Tibial nerve (tissue), 4 donors: ENCODE results near the gene EPO. TPM values are rescaled to one million over a fixed set of nuclear protein-coding genes. Genes with fewer than 3 reads are reported as not detected.

Source experiments
- DNase-seq, 2 donors: peaks; one replicate each; pipeline ENCODE4 v3.0.0-alpha.2; 2019; ENCODE audit warnings: low spot score in 2 of 2
- H3K27ac ChIP-seq, 4 donors: fragments of 200-600 bp; sonication (generic) in 3 of 4; one replicate each; pipeline ENCODE4 v1.5.1; 2017 to 2019; ENCODE audit warnings: mild to moderate bottlenecking in 1 of 4
- H3K27me3 ChIP-seq, 2 donors: fragments of 200-600 bp; sonication (generic) in 1 of 2; one replicate each; pipeline versions ENCODE4 v1.5.1 to v1.6.0; 2017 to 2019
- H3K36me3 ChIP-seq, 3 donors: fragments of 200-600 bp; sonication (generic); one replicate each; pipeline ENCODE4 v1.5.1; 2018 to 2019
- H3K4me1 ChIP-seq, 4 donors: fragments of 200-600 bp; sonication (generic) in 3 of 4; one replicate each; pipeline ENCODE4 v1.5.1; 2017 to 2019
- H3K4me3 ChIP-seq, 4 donors: fragments of 200-600 bp; sonication (generic) in 3 of 4; one replicate each; pipeline ENCODE4 v1.5.1; 2017 to 2019; ENCODE audit warnings: mild to moderate bottlenecking in 1 of 4, moderate library complexity in 1 of 4
- H3K9me3 ChIP-seq, 4 donors: fragments of 200-600 bp; sonication (generic) in 3 of 4; one replicate each; pipeline ENCODE4 v1.5.1; 2017 to 2019
- CTCF ChIP-seq, 5 experiments: fragments of 200-600 bp in 3 of 5; fragments of 450-650 bp in 2 of 5; sonication (generic) in 3 of 5; IDR thresholded peaks; one replicate each; pipeline ENCODE4 v1.5.1; 2016 to 2019; ENCODE audit warnings: antibody characterized with exemption in 5 of 5, mild to moderate bottlenecking in 3 of 5, moderate library complexity in 2 of 5
- EP300 ChIP-seq, 2 donors: sonication (generic); formaldehyde crosslinking; IDR thresholded peaks; one replicate each; pipeline ENCODE4 v1.6.1; 2017; ENCODE audit warnings: antibody characterized with exemption in 2 of 2, mild to moderate bottlenecking in 1 of 2
- POLR2A ChIP-seq, 2 donors: fragments of 450-650 bp; IDR thresholded peaks; one replicate each; pipeline ENCODE4 v1.6.1; 2017; ENCODE audit warnings: antibody characterized with exemption in 2 of 2, mild to moderate bottlenecking in 2 of 2, moderate library complexity in 2 of 2
- WGBS, 2 donors: methylation state at CpG; one replicate each; pipeline ENCODE4 v1.1.5; 2018; 5-methylcytosine and 5-hydroxymethylcytosine counted together
- total RNA-seq, 4 donors: library from RNA; depleted of rRNA; stranded (reverse); fragments of >200 nt; gene quantifications; one replicate each; pipeline ENCODE4 v1.1.0, GENCODE V29; 2016

The EPO gene
- total RNA-seq, 4 donors from 2014 or later: 0.30 to 0.59 TPM; not detected in 2

- Histone ChIP-seq H3K27me3 (no peaks in the 10 kb centered on the region), H3K36me3 (no peaks in the 10 kb centered on the region), H3K4me3 (no peak overlapping the region), H3K4me1 (no peaks in the 10 kb centered on the region), H3K27ac (no peak overlapping the region), H3K9me3 (no peaks in the 10 kb centered on the region)
- WGBS, 2 donors: 87 to 88% methylated on average over 6 to 7 of the region's 7 CpGs
- TF ChIP-seq POLR2A (IDR thresholded peaks at IDR 0.05) (no peak), CTCF (IDR thresholded peaks at IDR 0.05) (no peak), EP300 (IDR thresholded peaks at IDR 0.05) (no peak)
- DNase-seq: no peak
Observed at GRCh38 chr7:100735730-100736129, 15.5 kb downstream of the EPO start.

- Histone ChIP-seq H3K4me1 (no peaks in the 10 kb centered on the region), H3K9me3 (no peaks in the 10 kb centered on the region), H3K27me3 (no peaks in the 10 kb centered on the region), H3K4me3 (no peak overlapping the region), H3K36me3 (no peaks in the 10 kb centered on the region), H3K27ac (no peak overlapping the region)
- no peak for DNase-seq
- 70% methylated on average over 13 of the region's 13 CpGs; no CpG with 5 or more reads in 1 of the 2 donors for WGBS, 2 donors
- no peak for TF ChIP-seq EP300 (IDR thresholded peaks at IDR 0.05)
- TF ChIP-seq POLR2A (IDR thresholded peaks at IDR 0.05): no peak
- no peak for TF ChIP-seq CTCF (IDR thresholded peaks at IDR 0.05)
Observed at GRCh38 chr7:100736671-100737070, 16.4 kb downstream of the EPO start.

- no peak for DNase-seq
- Histone ChIP-seq H3K4me3 (no peak overlapping the region), H3K27ac (no peak overlapping the region), H3K9me3 (no peaks in the 10 kb centered on the region), H3K4me1 (peaks cover 0 to 2% (median 0%) of the 10 kb centered on the region in 4 donors), H3K27me3 (peaks cover 0 to under 1% of the 10 kb centered on the region in 2 donors), H3K36me3 (no peaks in the 10 kb centered on the region)
- WGBS, 2 donors: 91 to 94% methylated on average over 6 of the region's 6 CpGs
- TF ChIP-seq CTCF (IDR thresholded peaks at IDR 0.05) (no peak), POLR2A (IDR thresholded peaks at IDR 0.05) (no peak), EP300 (IDR thresholded peaks at IDR 0.05) (no peak)
Observed at GRCh38 chr7:100739934-100740333, 19.7 kb downstream of the EPO start.

- Histone ChIP-seq H3K9me3 (no peaks in the 10 kb centered on the region), H3K4me1 (peaks cover 0 to 7% (median 0%) of the 10 kb centered on the region in 4 donors), H3K36me3 (no peaks in the 10 kb centered on the region), H3K27ac (no peak overlapping the region), H3K4me3 (peak overlapping the region in 1 of 4 donors; percentile 49), H3K27me3 (peaks cover 0 to 28% of the 10 kb centered on the region in 2 donors)
- TF ChIP-seq CTCF (IDR thresholded peaks at IDR 0.05) (no peak), EP300 (IDR thresholded peaks at IDR 0.05) (no peak), POLR2A (IDR thresholded peaks at IDR 0.05) (no peak)
- 93 to 95% methylated on average over 14 of the region's 14 CpGs for WGBS, 2 donors
- no peak for DNase-seq
Observed at GRCh38 chr7:100744605-100745004, 24.3 kb downstream of the EPO start.

- peak in 1 of 2 donors; percentile 24 for DNase-seq
- Histone ChIP-seq H3K27ac (no peak overlapping the region), H3K9me3 (no peaks in the 10 kb centered on the region), H3K4me3 (peak overlapping the region in 2 of 4 donors; percentile 32 to 49), H3K4me1 (peaks cover 0 to 7% (median 0%) of the 10 kb centered on the region in 4 donors), H3K27me3 (peaks cover 0 to 30% of the 10 kb centered on the region in 2 donors), H3K36me3 (no peaks in the 10 kb centered on the region)
- WGBS, 2 donors: 25 to 43% methylated on average over 27 of the region's 28 CpGs
- TF ChIP-seq POLR2A (IDR thresholded peaks at IDR 0.05): no peak
- TF ChIP-seq EP300 (IDR thresholded peaks at IDR 0.05): no peak
- TF ChIP-seq CTCF (IDR thresholded peaks at IDR 0.05): no peak
Observed at GRCh38 chr7:100745184-100745583, 24.9 kb downstream of the EPO start.
